HG03432 (cell line): Measurements from ENCODE around the gene STARD8.
"Not testable (repeated sequence)": the region's sequence is repeated elsewhere in the genome, so short reads cannot be mapped to it uniquely, and the experiment has no call there.

Experiments
- ATAC-seq: cut with Tn5 transposase; IDR thresholded peaks from one replicate; pipeline ENCODE4 v1.9.1; 2021; ENCODE audit warnings: mild to moderate bottlenecking, moderate library complexity; ENCODE audit not compliant: unreplicated experiment

STARD8 gene

GRCh38 chrX:68647156-68647957 is at the start of gene STARD8:
Gene STARD8 (plus strand): TSS chrX:68647666. CDS start chrX:68647883, 217 bp downstream.
- no peak for ATAC-seq

GRCh38 chrX:68598841-68599240 is 48.6 kb upstream of the STARD8 start:
- no peak for ATAC-seq

DNA sequence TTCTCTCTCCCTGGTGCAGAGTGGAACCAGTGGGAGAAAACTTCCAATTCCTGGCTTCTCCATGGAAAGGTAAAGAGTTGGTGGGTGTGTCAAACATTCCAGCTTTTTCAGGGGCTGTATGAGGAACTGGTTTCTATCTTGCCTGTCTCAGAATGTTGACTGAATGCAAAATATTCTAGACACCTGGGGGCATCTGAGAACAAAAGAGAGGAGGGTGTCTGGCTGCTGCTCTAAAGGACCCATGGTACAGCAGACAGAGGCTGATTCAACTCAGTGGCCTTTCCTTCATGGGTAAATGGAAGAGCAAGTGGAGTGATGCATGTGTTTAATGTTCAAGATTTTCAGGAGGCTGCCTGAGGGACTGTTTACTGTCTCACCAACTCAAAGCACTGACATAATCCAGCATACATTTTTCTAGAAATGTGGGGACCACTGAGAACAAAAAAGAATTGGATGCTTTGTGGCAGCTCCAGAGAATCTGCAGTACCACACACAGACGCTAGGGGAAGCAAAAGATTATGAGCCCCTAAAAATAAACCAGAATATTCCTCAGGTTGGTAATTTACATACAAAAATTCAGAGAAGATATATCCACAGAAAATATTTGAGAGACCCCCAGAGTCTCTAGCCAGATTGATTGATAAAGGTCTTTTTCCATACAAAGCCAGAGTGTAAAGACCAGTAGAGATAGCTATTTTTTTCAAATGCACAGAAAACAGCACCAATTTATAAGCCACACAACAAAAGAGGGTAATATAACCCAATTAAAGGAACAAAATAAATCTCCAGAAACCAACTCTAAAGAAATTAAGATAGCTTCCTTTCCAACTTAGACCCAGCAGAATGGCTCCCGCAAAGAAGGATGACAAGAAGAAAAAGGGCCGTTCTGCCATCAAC is 48.0 kb upstream of the STARD8 start:
- ATAC-seq, result no peak

- ATAC-seq, result not testable (repeated sequence)
Measured at GRCh38 chrX:68604216-68604615, 43.2 kb upstream of the STARD8 start.

GRCh38 chrX:68614733-68615132 is 32.7 kb upstream of the STARD8 start:
- ATAC-seq, result not testable (repeated sequence)

GRCh38 chrX:68627986-68628385 is 19.5 kb upstream of the STARD8 start:
- ATAC-seq, result no peak

DNA sequence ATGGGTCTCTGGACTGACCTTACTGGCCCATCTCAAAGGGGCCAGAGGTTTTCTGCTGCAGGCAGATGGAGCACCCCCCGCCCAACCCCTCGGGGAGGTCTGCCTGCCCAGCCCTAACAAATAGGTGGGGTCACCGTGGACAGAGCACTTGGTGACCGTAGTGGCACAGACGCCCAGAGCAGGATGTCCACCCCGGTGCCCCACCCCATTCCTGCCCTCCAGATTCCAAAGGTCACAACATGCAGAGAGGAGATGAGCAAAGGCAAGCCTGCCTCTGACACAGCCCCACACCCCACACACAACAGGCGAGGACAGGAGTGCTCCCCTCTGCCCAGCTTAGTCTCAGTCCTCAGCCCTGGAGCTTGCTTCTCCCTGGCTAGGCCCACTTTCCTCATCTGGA is 17.5 kb upstream of the STARD8 start:
- not testable (repeated sequence) for ATAC-seq

GRCh38 chrX:68631336-68631735 is 16.1 kb upstream of the STARD8 start:
- ATAC-seq, result no peak

DNA sequence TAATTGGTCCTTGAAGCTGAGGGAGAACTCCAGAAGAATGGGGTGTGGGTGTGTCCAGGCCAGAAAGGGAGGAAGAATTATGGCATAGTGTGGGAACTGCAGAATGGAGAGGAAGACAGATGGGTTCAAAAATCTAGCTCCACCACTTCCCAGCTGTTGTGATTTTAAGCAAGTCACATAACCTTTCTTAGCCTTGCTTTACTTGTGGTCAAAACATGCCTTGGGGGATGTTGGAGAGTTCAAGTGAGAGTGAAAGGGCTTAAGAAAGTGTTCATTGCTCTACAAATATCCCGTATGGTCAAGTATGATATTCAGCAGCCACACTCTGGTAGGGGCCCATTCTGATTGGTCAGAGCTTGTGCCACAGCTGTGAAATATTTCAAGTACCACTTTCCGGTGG is 15.0 kb upstream of the STARD8 start:
- ATAC-seq, result no peak

DNA sequence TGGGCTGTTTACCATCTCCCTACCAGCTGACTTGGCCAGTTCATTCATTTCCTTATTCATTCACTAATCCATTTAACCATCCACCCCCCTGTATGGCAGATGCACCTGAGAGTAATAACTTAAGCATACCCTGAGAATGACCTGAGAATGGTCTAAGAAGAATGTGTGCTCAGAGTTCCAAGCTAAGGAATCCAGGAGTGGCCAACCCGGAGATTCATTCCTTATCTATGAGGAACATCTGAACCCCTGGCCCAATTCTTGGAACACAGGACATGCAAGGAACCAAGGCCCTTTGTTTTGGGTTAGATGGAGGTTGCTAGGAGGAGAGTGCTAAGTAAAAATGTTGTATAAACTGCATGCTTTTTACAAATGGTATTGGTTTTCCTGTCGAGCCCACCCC is 13.5 kb upstream of the STARD8 start:
- ATAC-seq, result no peak

DNA sequence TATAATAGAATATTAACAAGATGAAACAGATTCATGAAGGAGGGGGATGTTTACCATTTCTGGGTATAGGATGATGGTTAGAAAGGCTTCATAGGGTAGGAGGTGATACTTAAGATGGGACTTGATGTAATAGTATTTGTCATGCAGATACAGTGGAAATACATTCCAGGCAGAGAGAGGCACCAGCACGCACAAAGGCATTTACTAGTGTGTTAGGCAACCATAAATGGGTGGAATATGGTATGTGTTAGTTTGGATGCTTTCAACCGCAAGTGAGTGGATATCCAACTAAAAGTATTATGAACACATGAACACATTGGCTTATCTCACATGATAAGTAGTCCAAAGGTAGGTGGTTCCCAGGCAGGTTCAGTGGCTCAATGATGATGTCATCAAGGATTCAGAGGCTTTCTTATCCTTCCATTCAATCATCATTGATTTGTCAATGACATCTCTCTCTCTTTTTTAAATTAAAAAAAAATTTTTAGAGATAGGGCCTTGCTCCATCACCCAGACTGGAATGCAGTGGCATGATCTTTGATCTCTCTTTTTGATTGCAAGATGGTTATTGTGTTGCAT is 12.7 kb upstream of the STARD8 start:
- no peak for ATAC-seq

- no peak for ATAC-seq
Measured at GRCh38 chrX:68640661-68641060, 6.8 kb upstream of the STARD8 start.

DNA sequence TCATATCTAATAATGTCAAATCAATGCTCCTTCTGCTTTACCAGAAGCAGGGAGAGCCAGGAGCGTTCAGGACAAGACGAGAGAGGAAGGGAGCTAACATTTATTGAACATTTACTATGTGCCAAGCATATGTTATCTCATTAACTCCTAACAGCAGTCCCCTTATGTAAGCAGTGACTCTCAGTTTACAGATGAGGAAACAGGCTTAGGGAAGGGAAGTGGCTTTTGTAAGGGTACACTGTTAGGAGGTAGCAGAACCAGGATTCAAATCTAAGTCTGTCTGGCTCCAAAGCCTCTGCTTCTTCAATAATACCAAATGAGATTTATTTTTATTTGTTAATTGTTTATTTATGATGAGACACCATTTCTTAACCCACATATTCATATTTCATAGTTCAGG is 2.6 kb upstream of the STARD8 start:
- ATAC-seq, result no peak

DNA sequence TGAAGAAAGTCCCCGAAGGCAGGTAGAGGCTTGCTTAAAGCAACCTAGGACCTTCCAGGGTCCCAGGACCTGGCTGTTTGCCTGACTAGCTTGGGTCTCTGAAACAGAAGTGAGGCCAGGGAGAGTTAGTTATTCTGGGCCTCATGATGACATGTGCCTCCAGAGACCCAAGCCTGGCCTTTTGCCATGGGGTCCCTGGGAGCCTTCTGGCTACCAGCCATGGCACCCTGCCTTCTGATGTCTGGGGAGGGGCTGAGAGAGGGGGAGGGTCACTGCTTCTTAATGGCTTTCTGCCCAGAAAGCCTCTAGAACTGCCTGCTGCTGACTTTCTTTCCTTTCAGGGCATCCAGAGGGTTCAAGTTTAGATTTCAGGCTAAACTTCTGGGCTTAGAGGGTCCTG is 1.0 kb upstream of the STARD8 start:
- ATAC-seq, result no peak

DNA sequence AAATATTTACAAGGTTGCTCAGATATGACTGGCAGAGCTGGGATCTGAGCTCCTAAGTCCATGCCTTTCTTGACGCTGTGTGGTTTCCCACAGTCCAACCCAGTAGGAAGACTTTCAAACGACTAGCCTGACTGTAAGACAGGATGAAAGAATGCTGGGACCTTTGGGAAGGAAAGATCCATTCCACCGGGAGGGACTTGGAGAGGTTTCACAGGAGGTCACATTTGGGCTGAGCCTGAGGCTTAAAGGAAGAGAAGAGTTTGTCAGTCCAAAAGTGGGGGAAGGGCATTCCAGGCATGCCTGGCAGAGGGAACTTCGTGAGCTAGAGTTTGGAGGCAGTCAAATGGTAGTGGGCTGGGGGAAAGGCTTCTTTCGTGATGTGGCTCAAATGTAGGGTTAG is 1.5 kb downstream of the STARD8 start:
- ATAC-seq, result no peak

DNA sequence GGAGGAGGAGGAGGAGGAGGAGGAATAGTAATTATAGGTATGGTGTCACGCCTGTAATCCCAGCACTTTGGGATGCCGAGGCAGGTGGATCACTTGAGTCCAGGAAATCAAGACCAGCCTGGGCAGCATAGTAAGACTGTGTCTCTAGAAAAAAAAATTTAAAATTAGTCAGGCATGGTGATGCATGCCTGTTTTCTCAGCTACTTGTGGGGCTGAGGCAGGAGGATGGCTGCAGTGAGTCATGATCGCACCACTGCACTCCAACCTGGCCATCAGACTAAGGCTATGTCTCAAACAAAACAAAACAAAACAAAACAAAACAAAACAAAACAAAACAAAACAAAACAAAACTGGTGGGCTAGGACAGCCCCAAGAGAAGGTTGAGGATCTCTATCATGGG is 3.0 kb downstream of the STARD8 start:
- ATAC-seq, result no peak

DNA sequence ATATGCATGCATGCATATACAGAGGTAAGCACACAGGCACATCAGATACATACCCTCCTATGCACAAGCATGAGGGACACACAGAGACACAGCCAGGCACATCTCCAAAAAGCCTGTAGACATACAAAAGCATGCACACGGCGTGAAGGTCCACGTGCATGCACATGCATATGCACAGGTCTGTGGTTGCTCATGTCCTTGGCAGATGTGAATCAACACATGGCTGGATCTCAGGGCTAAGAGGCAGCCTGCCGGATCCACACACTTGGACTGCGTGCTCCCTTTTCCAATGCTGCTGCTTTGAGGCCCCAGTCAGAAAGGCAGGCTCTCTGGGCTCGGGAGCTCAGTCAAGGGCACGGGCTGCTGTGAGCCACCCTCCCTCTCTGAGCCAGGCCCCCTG is 3.6 kb downstream of the STARD8 start:
- ATAC-seq, result no peak

DNA sequence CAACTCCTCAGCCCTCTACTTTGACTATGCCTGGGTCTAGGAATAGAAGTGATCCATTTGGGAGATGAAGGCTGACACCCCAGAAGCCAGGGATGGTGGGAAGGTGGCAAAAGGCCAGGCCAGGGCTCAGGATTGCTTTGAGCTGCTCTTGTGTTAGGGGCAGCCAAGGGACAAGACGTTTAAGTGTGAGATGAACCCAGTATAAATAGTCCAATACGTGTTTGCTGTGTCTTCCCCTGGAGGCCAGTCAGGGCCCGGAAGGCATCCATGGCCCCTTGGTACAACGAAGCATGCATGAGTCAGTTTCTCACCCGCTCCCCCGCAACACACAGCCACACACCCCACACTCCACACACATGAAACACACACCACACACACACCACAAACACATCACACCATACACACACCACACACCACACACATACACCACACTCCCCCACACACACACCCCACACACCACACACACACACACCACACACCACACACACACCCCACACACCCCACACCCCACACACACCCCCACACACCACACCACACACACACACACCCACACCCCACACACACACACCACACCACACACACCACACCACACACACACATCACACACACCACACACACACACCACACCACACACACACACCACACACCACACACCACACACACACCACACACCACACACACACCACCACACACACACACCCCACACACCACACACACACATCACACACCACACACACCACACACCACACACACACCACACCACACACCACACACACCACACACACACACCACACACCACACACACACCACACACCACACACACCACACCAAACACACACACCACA is 5.1 kb downstream of the STARD8 start:
- no peak for ATAC-seq

- no peak for ATAC-seq
Measured at GRCh38 chrX:68654693-68655092, 7.2 kb downstream of the STARD8 start.

DNA sequence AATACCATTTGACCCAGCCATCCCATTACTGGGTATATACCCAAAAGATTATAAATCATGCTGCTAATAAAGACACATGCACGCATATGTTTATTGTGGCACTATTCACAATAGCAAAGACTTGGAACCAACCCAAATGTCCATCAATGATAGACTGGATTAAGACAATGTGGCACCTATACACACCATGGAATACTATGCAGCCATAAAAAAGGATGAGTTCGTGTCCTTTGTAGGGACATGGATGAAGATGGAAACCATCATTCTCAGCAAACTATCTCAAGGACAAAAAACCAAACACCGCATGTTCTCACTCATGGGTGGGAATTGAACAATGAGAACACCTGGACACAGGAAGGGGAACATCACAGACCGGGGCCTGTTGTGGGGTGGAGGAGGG is 9.0 kb downstream of the STARD8 start:
- ATAC-seq, result not testable (repeated sequence)

GRCh38 chrX:68658530-68658929 is 11.1 kb downstream of the STARD8 start:
- no peak for ATAC-seq
